ENCODE results near the gene DYTN.
"Not testable (repeated sequence)": the region's sequence is repeated elsewhere in the genome, so short reads cannot be mapped to it uniquely, and the experiment has no call there.

DYTN gene

GRCh38 chr2:206716623-206717022 is 1.6 kb downstream of the DYTN start:
- no peak for DNase-seq
- CTCF ChIA-PET = interaction anchor here (0.7 kb wide), 1 partner anchor 21 kb away, joined by 4 read pairs; no protein-coding TSS in a partner anchor
- no peaks in the 10 kb centered on the region for H3K27me3 ChIP-seq (replicated peaks in 2 of 5; ENCODE audit: control insufficient read depth in 4 of 5, insufficient read depth in 5 of 5, low read length in 4 of 5)
- peaks cover 0 to 8% (median 0%) of the 10 kb centered on the region in 4 experiments for H3K4me1 ChIP-seq (ENCODE audit: control extremely low read depth in 1 of 4, control insufficient read depth in 4 of 4, insufficient read depth in 4 of 4, low read length in 3 of 4)
- no peak overlapping the region for H3K4me3 ChIP-seq (ENCODE audit: control insufficient read depth in 1 of 7, extremely low read depth in 1 of 7, insufficient read depth in 4 of 7, low read depth in 2 of 7, low read length in 6 of 7)
- POLR2A ChIA-PET = no interaction called here
- no peak overlapping the region for H3K27ac ChIP-seq (ENCODE audit: insufficient read depth in 1 of 2, low read depth in 1 of 2, low read length in 2 of 2, poor library complexity in 1 of 2, severe bottlenecking in 2 of 2)
- no peaks in the 10 kb centered on the region for H3K9me3 ChIP-seq (ENCODE audit: control extremely low read depth in 1 of 5, control insufficient read depth in 4 of 5, insufficient read depth in 2 of 5, low read depth in 1 of 5, low read length in 4 of 5)
- WGBS (ENCODE audit: insufficient coverage) = 96% methylated on average over 3 of the region's 3 CpGs
- H3K36me3 ChIP-seq (ENCODE audit: control insufficient read depth in 4 of 4, insufficient read depth in 4 of 4, low read length in 3 of 4) = no peaks in the 10 kb centered on the region

GRCh38 chr2:206715183-206715582 is 3.0 kb downstream of the DYTN start:
- H3K9me3 ChIP-seq (ENCODE audit: control extremely low read depth in 1 of 5, control insufficient read depth in 4 of 5, insufficient read depth in 2 of 5, low read depth in 1 of 5, low read length in 4 of 5); POLR2A ChIA-PET; H3K27me3 ChIP-seq (replicated peaks in 2 of 5; ENCODE audit: control insufficient read depth in 4 of 5, insufficient read depth in 5 of 5, low read length in 4 of 5); DNase-seq; H3K4me3 ChIP-seq (ENCODE audit: control insufficient read depth in 1 of 7, extremely low read depth in 1 of 7, insufficient read depth in 4 of 7, low read depth in 2 of 7, low read length in 6 of 7); CTCF ChIA-PET; H3K36me3 ChIP-seq (ENCODE audit: control insufficient read depth in 4 of 4, insufficient read depth in 4 of 4, low read length in 3 of 4); H3K4me1 ChIP-seq (ENCODE audit: control extremely low read depth in 1 of 4, control insufficient read depth in 4 of 4, insufficient read depth in 4 of 4, low read length in 3 of 4); H3K27ac ChIP-seq (ENCODE audit: insufficient read depth in 1 of 2, low read depth in 1 of 2, low read length in 2 of 2, poor library complexity in 1 of 2, severe bottlenecking in 2 of 2): not testable (repeated sequence)
- 100% methylated on average over 1 of the region's 4 CpGs for WGBS (ENCODE audit: insufficient coverage)

- Histone ChIP-seq H3K4me1 (ENCODE audit: control extremely low read depth in 1 of 4, control insufficient read depth in 4 of 4, insufficient read depth in 4 of 4, low read length in 3 of 4) (peaks cover 0 to 2% (median 0%) of the 10 kb centered on the region in 4 experiments), H3K27me3 (replicated peaks in 2 of 5; ENCODE audit: control insufficient read depth in 4 of 5, insufficient read depth in 5 of 5, low read length in 4 of 5) (no peaks in the 10 kb centered on the region), H3K9me3 (ENCODE audit: control extremely low read depth in 1 of 5, control insufficient read depth in 4 of 5, insufficient read depth in 2 of 5, low read depth in 1 of 5, low read length in 4 of 5) (no peaks in the 10 kb centered on the region), H3K36me3 (ENCODE audit: control insufficient read depth in 4 of 4, insufficient read depth in 4 of 4, low read length in 3 of 4) (no peaks in the 10 kb centered on the region), H3K4me3 (ENCODE audit: control insufficient read depth in 1 of 7, extremely low read depth in 1 of 7, insufficient read depth in 4 of 7, low read depth in 2 of 7, low read length in 6 of 7) (peak overlapping the region in 1 of 7 experiments; percentile 50), H3K27ac (ENCODE audit: insufficient read depth in 1 of 2, low read depth in 1 of 2, low read length in 2 of 2, poor library complexity in 1 of 2, severe bottlenecking in 2 of 2) (no peak overlapping the region)
- WGBS (ENCODE audit: insufficient coverage) = 64% methylated on average over 2 of the region's 4 CpGs
- ChIA-PET CTCF (no interaction called here), POLR2A (no interaction called here)
- peak in 1 of 3 donors; percentile 19 for DNase-seq
Measured at GRCh38 chr2:206713746-206714145, 4.5 kb downstream of the DYTN start.

GRCh38 chr2:206708286-206708685 is 9.9 kb downstream of the DYTN start:
- CTCF ChIA-PET = interaction anchor here (0.9 to 1.2 kb wide), 2 partner anchors 9 to 14 kb away, joined by 4 read pairs; no protein-coding TSS in a partner anchor
- H3K36me3 ChIP-seq (ENCODE audit: control insufficient read depth in 4 of 4, insufficient read depth in 4 of 4, low read length in 3 of 4) = no peaks in the 10 kb centered on the region
- WGBS (ENCODE audit: insufficient coverage) = no CpG with 5 or more reads among the region's 5 CpGs

GRCh38 chr2:206707164-206707701 is 11.0 kb downstream of the DYTN start:
- Histone ChIP-seq H3K9me3 (ENCODE audit: control extremely low read depth in 1 of 5, control insufficient read depth in 4 of 5, insufficient read depth in 2 of 5, low read depth in 1 of 5, low read length in 4 of 5) (no peaks in the 10 kb centered on the region), H3K27ac (ENCODE audit: insufficient read depth in 1 of 2, low read depth in 1 of 2, low read length in 2 of 2, poor library complexity in 1 of 2, severe bottlenecking in 2 of 2) (no peak overlapping the region), H3K36me3 (ENCODE audit: control insufficient read depth in 4 of 4, insufficient read depth in 4 of 4, low read length in 3 of 4) (no peaks in the 10 kb centered on the region), H3K4me3 (ENCODE audit: control insufficient read depth in 1 of 7, extremely low read depth in 1 of 7, insufficient read depth in 4 of 7, low read depth in 2 of 7, low read length in 6 of 7) (no peak overlapping the region), H3K4me1 (ENCODE audit: control extremely low read depth in 1 of 4, control insufficient read depth in 4 of 4, insufficient read depth in 4 of 4, low read length in 3 of 4) (peaks cover 0 to 15% (median 8%) of the 10 kb centered on the region in 4 experiments), H3K27me3 (replicated peaks in 2 of 5; ENCODE audit: control insufficient read depth in 4 of 5, insufficient read depth in 5 of 5, low read length in 4 of 5) (no peaks in the 10 kb centered on the region)
- no peak for DNase-seq
- POLR2A ChIA-PET = interaction anchor here (1.0 kb wide), 1 partner anchor 8 kb away, joined by 5 read pairs; no protein-coding TSS in a partner anchor
- 93% methylated on average over 7 of the region's 10 CpGs for WGBS (ENCODE audit: insufficient coverage)
- CTCF ChIA-PET = interaction anchor here (0.8 kb wide), 1 partner anchor 12 kb away, joined by 3 read pairs; no protein-coding TSS in a partner anchor

More at GRCh38 chr2:206708286-206708685, 9.9 kb downstream of the DYTN start:
- Histone ChIP-seq H3K4me1 (ENCODE audit: control extremely low read depth in 1 of 4, control insufficient read depth in 4 of 4, insufficient read depth in 4 of 4, low read length in 3 of 4) (peaks cover 0 to 15% (median 8%) of the 10 kb centered on the region in 4 experiments), H3K27ac (ENCODE audit: insufficient read depth in 1 of 2, low read depth in 1 of 2, low read length in 2 of 2, poor library complexity in 1 of 2, severe bottlenecking in 2 of 2) (no peak overlapping the region), H3K4me3 (ENCODE audit: control insufficient read depth in 1 of 7, extremely low read depth in 1 of 7, insufficient read depth in 4 of 7, low read depth in 2 of 7, low read length in 6 of 7) (peak overlapping the region in 1 of 7 experiments; percentile 38), H3K9me3 (ENCODE audit: control extremely low read depth in 1 of 5, control insufficient read depth in 4 of 5, insufficient read depth in 2 of 5, low read depth in 1 of 5, low read length in 4 of 5) (no peaks in the 10 kb centered on the region), H3K27me3 (replicated peaks in 2 of 5; ENCODE audit: control insufficient read depth in 4 of 5, insufficient read depth in 5 of 5, low read length in 4 of 5) (no peaks in the 10 kb centered on the region)
- POLR2A ChIA-PET = interaction anchor here (0.6 to 1.0 kb wide), 2 partner anchors 9 to 58 kb away, joined by 4 to 5 read pairs; no protein-coding TSS in a partner anchor
- no peak for DNase-seq

GRCh38 chr2:206701952-206702605 is 16.1 kb downstream of the DYTN start:
- Histone ChIP-seq H3K4me1 (ENCODE audit: control extremely low read depth in 1 of 4, control insufficient read depth in 4 of 4, insufficient read depth in 4 of 4, low read length in 3 of 4) (peaks cover 3 to 39% (median 22%) of the 10 kb centered on the region in 4 experiments), H3K9me3 (ENCODE audit: control extremely low read depth in 1 of 5, control insufficient read depth in 4 of 5, insufficient read depth in 2 of 5, low read depth in 1 of 5, low read length in 4 of 5) (no peaks in the 10 kb centered on the region), H3K36me3 (ENCODE audit: control insufficient read depth in 4 of 4, insufficient read depth in 4 of 4, low read length in 3 of 4) (peaks cover 0 to 5% (median 0%) of the 10 kb centered on the region in 4 experiments), H3K27ac (ENCODE audit: insufficient read depth in 1 of 2, low read depth in 1 of 2, low read length in 2 of 2, poor library complexity in 1 of 2, severe bottlenecking in 2 of 2) (no peak overlapping the region), H3K27me3 (replicated peaks in 2 of 5; ENCODE audit: control insufficient read depth in 4 of 5, insufficient read depth in 5 of 5, low read length in 4 of 5) (no peaks in the 10 kb centered on the region), H3K4me3 (ENCODE audit: control insufficient read depth in 1 of 7, extremely low read depth in 1 of 7, insufficient read depth in 4 of 7, low read depth in 2 of 7, low read length in 6 of 7) (no peak overlapping the region)
- DNase-seq = no peak
- ChIA-PET CTCF (no interaction called here), POLR2A (no interaction called here)
- WGBS (ENCODE audit: insufficient coverage) = 96% methylated on average over 8 of the region's 8 CpGs

GRCh38 chr2:206700156-206700555 is 18.0 kb downstream of the DYTN start:
- 0% methylated on average over 8 of the region's 8 CpGs for WGBS (ENCODE audit: insufficient coverage)
- Histone ChIP-seq H3K27ac (ENCODE audit: insufficient read depth in 1 of 2, low read depth in 1 of 2, low read length in 2 of 2, poor library complexity in 1 of 2, severe bottlenecking in 2 of 2) (peak overlapping the region; percentile 82 to 89), H3K36me3 (ENCODE audit: control insufficient read depth in 4 of 4, insufficient read depth in 4 of 4, low read length in 3 of 4) (peaks cover 0 to 14% (median 7%) of the 10 kb centered on the region in 4 experiments), H3K9me3 (ENCODE audit: control extremely low read depth in 1 of 5, control insufficient read depth in 4 of 5, insufficient read depth in 2 of 5, low read depth in 1 of 5, low read length in 4 of 5) (no peaks in the 10 kb centered on the region), H3K4me3 (ENCODE audit: control insufficient read depth in 1 of 7, extremely low read depth in 1 of 7, insufficient read depth in 4 of 7, low read depth in 2 of 7, low read length in 6 of 7) (peak overlapping the region; percentile 56 to 96 (median 86)), H3K27me3 (replicated peaks in 2 of 5; ENCODE audit: control insufficient read depth in 4 of 5, insufficient read depth in 5 of 5, low read length in 4 of 5) (no peaks in the 10 kb centered on the region), H3K4me1 (ENCODE audit: control extremely low read depth in 1 of 4, control insufficient read depth in 4 of 4, insufficient read depth in 4 of 4, low read length in 3 of 4) (peaks cover 3 to 53% (median 27%) of the 10 kb centered on the region in 4 experiments)
- ChIA-PET POLR2A (interaction anchor here (0.6 to 1.8 kb wide), 2 partner anchors 8 to 66 kb away, joined by 3 to 5 read pairs; no protein-coding TSS in a partner anchor), CTCF (interaction anchor here (1.0 to 7.7 kb wide), 5 partner anchors 65 to 99 kb away, joined by 3 to 159 read pairs (median 6); partner anchors contain the start of genes FASTKD2 and MDH1B)
- DNase-seq = peak; percentile 58 to 72 (median 67)
